ENCODE results near the gene SNX10.
A peak's percentile ranks its signal among the peaks of the same experiment; 100 is the strongest.
"Not testable (repeated sequence)": the region's sequence is repeated elsewhere in the genome, so short reads cannot be mapped to it uniquely, and the experiment has no call there.

SNX10 gene

GRCh38 chr7:26291699-26292538, at the start of gene SNX10:
SNX10 (plus strand) TSS chr7:26291862; CDS start chr7:26346443, 54,581 bp downstream.
- H3K9me3 ChIP-seq (ENCODE audit: control insufficient read depth in 2 of 2, low read length in 2 of 2) = no peaks in the 10 kb centered on the region

GRCh38 chr7:26245150-26245549, 46.5 kb upstream of the SNX10 start:
- Histone ChIP-seq H3K27me3 (ENCODE audit: control insufficient read depth in 2 of 2, insufficient read depth in 2 of 2, low read length in 2 of 2) (no peaks in the 10 kb centered on the region), H3K4me3 (ENCODE audit: low read length in 2 of 2) (no peak overlapping the region), H3K9me3 (ENCODE audit: control insufficient read depth in 2 of 2, low read length in 2 of 2) (no peaks in the 10 kb centered on the region), H3K4me1 (ENCODE audit: control insufficient read depth in 2 of 2, insufficient read depth in 2 of 2, low read length in 2 of 2) (no peaks in the 10 kb centered on the region), H3K9ac (ENCODE audit: low read depth in 1 of 2, low read length in 2 of 2) (no peak overlapping the region), H3K36me3 (ENCODE audit: control insufficient read depth in 2 of 2, insufficient read depth in 2 of 2, low read length in 2 of 2) (no peaks in the 10 kb centered on the region), H3K27ac (ENCODE audit: low read depth in 2 of 2, low read length in 2 of 2) (no peak overlapping the region)

More at GRCh38 chr7:26291699-26292538, at the start of gene SNX10:
- no peaks in the 10 kb centered on the region for H3K36me3 ChIP-seq (ENCODE audit: control insufficient read depth in 2 of 2, insufficient read depth in 2 of 2, low read length in 2 of 2)
- H3K27ac ChIP-seq (ENCODE audit: low read depth in 2 of 2, low read length in 2 of 2) = peak within 1 kb of the TSS in 1 of 2 donors; percentile 52
- H3K4me3 ChIP-seq (ENCODE audit: low read length in 2 of 2) = peak within 1 kb of the TSS; percentile 74
- peaks cover 5 to 7% of the 10 kb centered on the region in 2 donors for H3K4me1 ChIP-seq (ENCODE audit: control insufficient read depth in 2 of 2, insufficient read depth in 2 of 2, low read length in 2 of 2)
- H3K9ac ChIP-seq (ENCODE audit: low read depth in 1 of 2, low read length in 2 of 2) = peak within 1 kb of the TSS; percentile 38 to 75
- no peaks in the 10 kb centered on the region for H3K27me3 ChIP-seq (ENCODE audit: control insufficient read depth in 2 of 2, insufficient read depth in 2 of 2, low read length in 2 of 2)

- no peaks in the 10 kb centered on the region for H3K4me1 ChIP-seq (ENCODE audit: control insufficient read depth in 2 of 2, insufficient read depth in 2 of 2, low read length in 2 of 2)
Measured at GRCh38 chr7:26250239-26250638, 41.4 kb upstream of the SNX10 start.

GRCh38 chr7:26261866-26262265, 29.8 kb upstream of the SNX10 start:
- H3K9me3 ChIP-seq (ENCODE audit: control insufficient read depth in 2 of 2, low read length in 2 of 2); H3K36me3 ChIP-seq (ENCODE audit: control insufficient read depth in 2 of 2, insufficient read depth in 2 of 2, low read length in 2 of 2); H3K4me3 ChIP-seq (ENCODE audit: low read length in 2 of 2); H3K27me3 ChIP-seq (ENCODE audit: control insufficient read depth in 2 of 2, insufficient read depth in 2 of 2, low read length in 2 of 2); H3K9ac ChIP-seq (ENCODE audit: low read depth in 1 of 2, low read length in 2 of 2); H3K4me1 ChIP-seq (ENCODE audit: control insufficient read depth in 2 of 2, insufficient read depth in 2 of 2, low read length in 2 of 2); H3K27ac ChIP-seq (ENCODE audit: low read depth in 2 of 2, low read length in 2 of 2): not testable (repeated sequence)

More at GRCh38 chr7:26250239-26250638, 41.4 kb upstream of the SNX10 start:
- no peak overlapping the region for H3K4me3 ChIP-seq (ENCODE audit: low read length in 2 of 2)
- H3K9me3 ChIP-seq (ENCODE audit: control insufficient read depth in 2 of 2, low read length in 2 of 2) = no peaks in the 10 kb centered on the region
- no peaks in the 10 kb centered on the region for H3K27me3 ChIP-seq (ENCODE audit: control insufficient read depth in 2 of 2, insufficient read depth in 2 of 2, low read length in 2 of 2)
- no peaks in the 10 kb centered on the region for H3K36me3 ChIP-seq (ENCODE audit: control insufficient read depth in 2 of 2, insufficient read depth in 2 of 2, low read length in 2 of 2)
- H3K9ac ChIP-seq (ENCODE audit: low read depth in 1 of 2, low read length in 2 of 2) = no peak overlapping the region
- H3K27ac ChIP-seq (ENCODE audit: low read depth in 2 of 2, low read length in 2 of 2) = no peak overlapping the region

GRCh38 chr7:26265065-26265464, 26.6 kb upstream of the SNX10 start:
- Histone ChIP-seq H3K27ac (ENCODE audit: low read depth in 2 of 2, low read length in 2 of 2) (no peak overlapping the region), H3K4me3 (ENCODE audit: low read length in 2 of 2) (no peak overlapping the region), H3K9me3 (ENCODE audit: control insufficient read depth in 2 of 2, low read length in 2 of 2) (no peaks in the 10 kb centered on the region), H3K9ac (ENCODE audit: low read depth in 1 of 2, low read length in 2 of 2) (no peak overlapping the region), H3K27me3 (ENCODE audit: control insufficient read depth in 2 of 2, insufficient read depth in 2 of 2, low read length in 2 of 2) (no peaks in the 10 kb centered on the region), H3K4me1 (ENCODE audit: control insufficient read depth in 2 of 2, insufficient read depth in 2 of 2, low read length in 2 of 2) (no peaks in the 10 kb centered on the region), H3K36me3 (ENCODE audit: control insufficient read depth in 2 of 2, insufficient read depth in 2 of 2, low read length in 2 of 2) (no peaks in the 10 kb centered on the region)

GRCh38 chr7:26265499-26266075, 26.1 kb upstream of the SNX10 start:
- no peak overlapping the region for H3K27ac ChIP-seq (ENCODE audit: low read depth in 2 of 2, low read length in 2 of 2)
- H3K9me3 ChIP-seq (ENCODE audit: control insufficient read depth in 2 of 2, low read length in 2 of 2) = no peaks in the 10 kb centered on the region
- H3K4me3 ChIP-seq (ENCODE audit: low read length in 2 of 2) = no peak overlapping the region

GRCh38 chr7:26267601-26268166, 24.0 kb upstream of the SNX10 start:
- H3K4me3 ChIP-seq (ENCODE audit: low read length in 2 of 2) = no peak overlapping the region
- no peak overlapping the region for H3K27ac ChIP-seq (ENCODE audit: low read depth in 2 of 2, low read length in 2 of 2)

More at GRCh38 chr7:26265499-26266075, 26.1 kb upstream of the SNX10 start:
- no peaks in the 10 kb centered on the region for H3K4me1 ChIP-seq (ENCODE audit: control insufficient read depth in 2 of 2, insufficient read depth in 2 of 2, low read length in 2 of 2)
- no peak overlapping the region for H3K9ac ChIP-seq (ENCODE audit: low read depth in 1 of 2, low read length in 2 of 2)
- no peaks in the 10 kb centered on the region for H3K27me3 ChIP-seq (ENCODE audit: control insufficient read depth in 2 of 2, insufficient read depth in 2 of 2, low read length in 2 of 2)
- no peaks in the 10 kb centered on the region for H3K36me3 ChIP-seq (ENCODE audit: control insufficient read depth in 2 of 2, insufficient read depth in 2 of 2, low read length in 2 of 2)

GRCh38 chr7:26275213-26275612, 16.4 kb upstream of the SNX10 start:
- Histone ChIP-seq H3K4me1 (ENCODE audit: control insufficient read depth in 2 of 2, insufficient read depth in 2 of 2, low read length in 2 of 2) (peaks cover 0 to 10% of the 10 kb centered on the region in 2 donors), H3K36me3 (ENCODE audit: control insufficient read depth in 2 of 2, insufficient read depth in 2 of 2, low read length in 2 of 2) (no peaks in the 10 kb centered on the region), H3K9me3 (ENCODE audit: control insufficient read depth in 2 of 2, low read length in 2 of 2) (no peaks in the 10 kb centered on the region), H3K27me3 (ENCODE audit: control insufficient read depth in 2 of 2, insufficient read depth in 2 of 2, low read length in 2 of 2) (no peaks in the 10 kb centered on the region), H3K9ac (ENCODE audit: low read depth in 1 of 2, low read length in 2 of 2) (no peak overlapping the region), H3K27ac (ENCODE audit: low read depth in 2 of 2, low read length in 2 of 2) (no peak overlapping the region), H3K4me3 (ENCODE audit: low read length in 2 of 2) (no peak overlapping the region)

More at GRCh38 chr7:26267601-26268166, 24.0 kb upstream of the SNX10 start:
- Histone ChIP-seq H3K9ac (ENCODE audit: low read depth in 1 of 2, low read length in 2 of 2) (no peak overlapping the region), H3K9me3 (ENCODE audit: control insufficient read depth in 2 of 2, low read length in 2 of 2) (no peaks in the 10 kb centered on the region), H3K27me3 (ENCODE audit: control insufficient read depth in 2 of 2, insufficient read depth in 2 of 2, low read length in 2 of 2) (no peaks in the 10 kb centered on the region), H3K4me1 (ENCODE audit: control insufficient read depth in 2 of 2, insufficient read depth in 2 of 2, low read length in 2 of 2) (peaks cover 0 to 5% of the 10 kb centered on the region in 2 donors), H3K36me3 (ENCODE audit: control insufficient read depth in 2 of 2, insufficient read depth in 2 of 2, low read length in 2 of 2) (no peaks in the 10 kb centered on the region)

GRCh38 chr7:26278770-26279169, 12.9 kb upstream of the SNX10 start:
- Histone ChIP-seq H3K9me3 (ENCODE audit: control insufficient read depth in 2 of 2, low read length in 2 of 2) (no peaks in the 10 kb centered on the region), H3K4me3 (ENCODE audit: low read length in 2 of 2) (no peak overlapping the region), H3K4me1 (ENCODE audit: control insufficient read depth in 2 of 2, insufficient read depth in 2 of 2, low read length in 2 of 2) (no peaks in the 10 kb centered on the region), H3K36me3 (ENCODE audit: control insufficient read depth in 2 of 2, insufficient read depth in 2 of 2, low read length in 2 of 2) (no peaks in the 10 kb centered on the region), H3K9ac (ENCODE audit: low read depth in 1 of 2, low read length in 2 of 2) (no peak overlapping the region), H3K27me3 (ENCODE audit: control insufficient read depth in 2 of 2, insufficient read depth in 2 of 2, low read length in 2 of 2) (no peaks in the 10 kb centered on the region), H3K27ac (ENCODE audit: low read depth in 2 of 2, low read length in 2 of 2) (no peak overlapping the region)

GRCh38 chr7:26279405-26279804, 12.3 kb upstream of the SNX10 start:
- Histone ChIP-seq H3K27me3 (ENCODE audit: control insufficient read depth in 2 of 2, insufficient read depth in 2 of 2, low read length in 2 of 2) (no peaks in the 10 kb centered on the region), H3K4me1 (ENCODE audit: control insufficient read depth in 2 of 2, insufficient read depth in 2 of 2, low read length in 2 of 2) (no peaks in the 10 kb centered on the region), H3K27ac (ENCODE audit: low read depth in 2 of 2, low read length in 2 of 2) (no peak overlapping the region), H3K4me3 (ENCODE audit: low read length in 2 of 2) (no peak overlapping the region), H3K9me3 (ENCODE audit: control insufficient read depth in 2 of 2, low read length in 2 of 2) (no peaks in the 10 kb centered on the region), H3K36me3 (ENCODE audit: control insufficient read depth in 2 of 2, insufficient read depth in 2 of 2, low read length in 2 of 2) (no peaks in the 10 kb centered on the region), H3K9ac (ENCODE audit: low read depth in 1 of 2, low read length in 2 of 2) (no peak overlapping the region)

Data from mucosa of rectum (tissue), 2 donors.